GM18870 (cell line): ENCODE results near the gene IL36G.

ENCODE experiments used
- ATAC-seq: cut with Tn5 transposase; IDR thresholded peaks from one replicate; pipeline ENCODE4 v1.9.1; 2021; ENCODE audit warnings: moderate library complexity; ENCODE audit not compliant: unreplicated experiment

The IL36G gene

DNA sequence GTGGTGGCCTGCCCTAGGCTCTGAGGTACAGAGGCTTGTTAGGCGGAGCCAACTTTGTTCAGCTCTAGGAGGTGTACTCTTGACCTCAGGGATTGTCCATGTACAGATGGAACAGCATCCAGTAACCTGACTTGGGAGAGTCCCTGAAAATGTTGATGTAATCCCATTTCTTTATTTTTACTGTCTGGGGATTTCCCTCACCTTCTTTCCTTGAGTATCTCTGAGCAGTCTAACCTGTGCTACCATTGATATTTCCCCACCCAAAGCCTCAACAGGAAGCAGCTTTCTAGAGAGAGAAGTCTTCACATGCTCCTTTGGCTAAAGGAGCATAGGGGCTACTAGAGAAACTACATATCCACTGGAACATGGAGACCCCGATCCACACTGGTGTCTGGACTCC is 37.8 kb downstream of the IL36G start:
- no peak for ATAC-seq

- no peak for ATAC-seq
Observed at GRCh38 chr2:113018509-113018908, 40.7 kb downstream of the IL36G start.

- ATAC-seq, result no peak
Observed at GRCh38 chr2:113021312-113021711, 43.5 kb downstream of the IL36G start.

- ATAC-seq, result no peak
Observed at GRCh38 chr2:113024764-113025163, 47.0 kb downstream of the IL36G start.

DNA sequence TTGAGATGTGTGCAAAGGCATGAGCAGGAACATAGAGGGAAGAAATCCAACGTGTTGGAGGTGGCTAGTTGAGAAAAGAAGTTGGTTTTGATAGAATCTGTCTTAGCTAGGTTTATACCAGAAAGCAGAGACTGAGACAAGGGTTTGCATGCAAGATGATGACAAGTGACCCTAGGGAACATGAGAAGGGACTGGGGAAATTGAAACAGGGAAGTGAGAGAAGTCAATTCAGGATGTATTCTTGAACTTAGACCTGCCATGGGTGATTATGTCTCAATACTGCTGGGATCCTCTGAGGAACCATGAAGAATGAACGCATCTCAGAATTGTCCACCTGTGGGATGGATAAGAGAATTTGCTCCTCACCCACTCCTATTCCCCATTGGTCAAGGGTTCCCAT is 47.9 kb downstream of the IL36G start:
- no peak for ATAC-seq

- no peak for ATAC-seq
Observed at GRCh38 chr2:113027691-113028090, 49.9 kb downstream of the IL36G start.

GRCh38 chr2:113028112-113028511 is 50.3 kb downstream of the IL36G start:
- ATAC-seq, result no peak

- no peak for ATAC-seq
Observed at GRCh38 chr2:113032737-113033136, 54.9 kb downstream of the IL36G start.

- no peak for ATAC-seq
Observed at GRCh38 chr2:113034016-113034415, 56.2 kb downstream of the IL36G start.
